ENCODE data around the gene PCDHGB2. TPM values are rescaled to one million over a fixed set of nuclear protein-coding genes. Genes with fewer than 3 reads are reported as not detected.
"Not testable (repeated sequence)": the region's sequence is repeated elsewhere in the genome, so short reads cannot be mapped to it uniquely, and the experiment has no call there.

The PCDHGB2 gene
- total RNA-seq, 2 experiments from 2014 or later: 0.08 to 0.10 TPM

DNA sequence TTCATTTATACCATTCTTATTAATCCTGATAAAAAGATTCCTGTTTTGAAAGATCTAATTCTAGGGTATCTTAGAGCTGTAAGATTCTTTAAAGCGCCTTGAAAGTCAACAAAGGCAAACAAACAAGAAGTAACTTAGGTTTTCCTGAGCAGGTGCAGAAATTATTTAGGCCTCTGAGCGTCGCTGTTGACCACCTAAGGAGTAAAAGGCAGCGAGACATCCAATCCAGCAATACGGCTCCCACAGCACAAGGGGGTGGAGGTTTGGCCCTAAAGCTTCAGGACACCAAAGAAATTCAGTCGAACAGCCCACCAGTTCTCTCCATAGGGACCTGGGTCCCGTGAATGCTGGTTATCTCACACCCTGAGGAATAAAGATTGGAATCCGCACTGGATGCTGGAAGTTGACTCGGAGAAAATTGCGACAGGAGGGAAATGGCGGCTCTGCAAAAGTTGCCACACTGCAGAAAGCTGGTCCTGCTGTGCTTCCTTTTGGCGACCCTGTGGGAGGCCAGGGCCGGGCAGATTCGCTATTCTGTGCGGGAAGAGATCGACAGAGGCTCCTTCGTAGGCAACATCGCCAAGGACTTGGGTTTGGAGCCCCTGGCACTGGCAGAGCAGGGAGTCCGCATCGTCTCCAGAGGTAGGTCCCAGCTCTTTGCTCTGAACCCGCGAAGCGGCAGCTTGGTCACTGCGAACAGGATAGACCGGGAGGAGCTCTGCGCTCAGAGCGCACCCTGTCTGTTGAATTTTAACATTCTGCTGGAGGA, 21.1 kb upstream of the PCDHGB2 start, which contains the start of gene PCDHGA2:
PCDHGA2 (plus strand) TSS at position 223 of the 769 bp plus-strand sequence.
- Mint-ChIP-seq H3K4me3 (no peak within 1 kb of the TSS), H3K27ac (no peak within 1 kb of the TSS), H3K27me3 (peaks cover 43% of the 10 kb centered on the region), H3K4me1 (no peaks in the 10 kb centered on the region), H3K9me3 (peaks cover 35% of the 10 kb centered on the region), H3K36me3 (ENCODE audit: low read depth) (peaks cover 7% of the 10 kb centered on the region)
- POLR2A ChIA-PET: no interaction called here
- CTCF ChIA-PET: interaction anchor here (0.7 to 2.9 kb wide), 5 partner anchors 8 to 82 kb away, joined by 3 to 17 read pairs (median 3); partner anchors contain the start of genes PCDHGA1, PCDHGA11, PCDHGB1 and TAF7
- no peak for DNase-seq

DNA sequence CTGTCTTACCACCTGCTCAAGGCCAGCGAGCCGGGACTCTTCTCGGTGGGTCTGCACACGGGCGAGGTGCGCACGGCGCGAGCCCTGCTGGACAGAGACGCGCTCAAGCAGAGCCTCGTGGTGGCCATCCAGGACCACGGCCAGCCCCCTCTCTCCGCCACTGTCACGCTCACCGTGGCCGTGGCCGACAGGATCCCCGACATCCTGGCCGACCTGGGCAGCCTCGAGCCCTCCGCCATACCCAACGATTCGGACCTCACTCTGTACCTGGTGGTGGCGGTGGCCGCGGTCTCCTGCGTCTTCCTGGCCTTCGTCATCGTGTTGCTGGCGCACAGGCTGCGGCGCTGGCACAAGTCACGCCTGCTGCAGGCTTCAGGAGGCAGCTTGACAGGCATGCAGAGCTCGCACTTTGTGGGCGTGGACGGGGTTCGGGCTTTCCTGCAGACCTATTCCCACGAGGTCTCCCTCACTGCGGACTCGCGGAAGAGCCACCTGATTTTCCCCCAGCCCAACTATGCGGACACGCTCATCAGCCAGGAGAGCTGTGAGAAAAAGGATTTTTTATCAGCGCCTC, 18.9 kb upstream of the PCDHGB2 start:
- H3K27ac Mint-ChIP-seq; H3K36me3 Mint-ChIP-seq (ENCODE audit: low read depth); POLR2A ChIA-PET; H3K4me3 Mint-ChIP-seq; H3K4me1 Mint-ChIP-seq; DNase-seq; CTCF ChIA-PET: not testable (repeated sequence)
- peaks cover 42% of the 10 kb centered on the region for H3K27me3 Mint-ChIP-seq
- peaks cover 35% of the 10 kb centered on the region for H3K9me3 Mint-ChIP-seq

- Mint-ChIP-seq H3K27me3 (peaks cover 34% of the 10 kb centered on the region), H3K4me1 (no peaks in the 10 kb centered on the region), H3K4me3 (no peak overlapping the region), H3K9me3 (peaks cover 35% of the 10 kb centered on the region), H3K27ac (no peak overlapping the region), H3K36me3 (ENCODE audit: low read depth) (peaks cover 7% of the 10 kb centered on the region)
- ChIA-PET CTCF (interaction anchor here (1.1 to 1.4 kb wide), 2 partner anchors 12 to 88 kb away, joined by 3 read pairs; partner anchors contain the start of genes PCDHGA12 and PCDHGA4), POLR2A (no interaction called here)
- DNase-seq: no peak
These were observed 17.0 kb upstream of the PCDHGB2 start for GRCh38 chr5:141342773-141343172.

DNA sequence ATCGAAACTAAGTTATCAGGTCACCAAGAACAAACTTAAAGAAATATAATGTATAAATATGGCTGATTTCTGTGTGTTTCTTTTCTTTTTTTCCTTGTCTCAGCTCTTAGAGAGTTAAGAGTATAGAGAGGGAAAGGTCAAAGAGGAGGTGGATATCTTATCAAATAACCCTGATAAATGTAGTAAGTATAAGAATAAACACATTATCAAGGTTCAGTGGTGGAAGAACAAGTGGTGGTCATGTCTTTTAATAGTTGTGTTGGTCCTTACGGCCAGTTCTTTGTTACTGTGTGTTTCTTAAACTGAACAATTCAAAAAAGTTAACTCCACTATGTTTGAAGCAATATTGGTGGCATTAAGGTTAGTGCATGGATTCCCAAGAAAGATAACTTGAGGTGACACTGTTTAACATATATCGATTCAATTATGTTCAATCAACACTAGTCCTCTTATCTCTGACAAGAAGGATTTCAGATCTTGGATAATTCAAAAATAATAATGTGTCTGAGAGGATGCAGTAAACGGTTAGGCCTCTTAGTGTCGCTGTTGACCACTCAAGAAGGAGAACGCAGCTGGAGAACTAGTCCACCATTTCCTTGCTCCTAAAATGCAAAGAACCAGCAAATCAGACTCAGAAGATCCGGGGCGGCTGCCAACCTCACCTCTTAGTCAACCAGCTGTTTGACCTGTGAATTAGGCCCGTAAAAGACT, 16.4 kb upstream of the PCDHGB2 start, which contains the start of gene PCDHGA3:
PCDHGA3 (plus strand) TSS at position 588 of the 711 bp plus-strand sequence. CDS start 205 bp downstream, outside the sequence.
- ChIA-PET POLR2A (no interaction called here), CTCF (interaction anchor here (0.7 to 2.4 kb wide), 8 partner anchors 12 to 519 kb away, joined by 3 to 7 read pairs (median 4); partner anchors contain the start of genes PCDHGA12, PCDHGA4, PCDHGB3 and PCDHGB6)
- Mint-ChIP-seq H3K36me3 (ENCODE audit: low read depth) (peaks cover 7% of the 10 kb centered on the region), H3K27me3 (peaks cover 28% of the 10 kb centered on the region), H3K4me3 (peak within 1 kb of the TSS; percentile 60), H3K4me1 (no peaks in the 10 kb centered on the region), H3K9me3 (peaks cover 29% of the 10 kb centered on the region), H3K27ac (no peak within 1 kb of the TSS)
- peak; percentile 28 for DNase-seq

- DNase-seq: no peak
These were observed 15.8 kb upstream of the PCDHGB2 start for GRCh38 chr5:141343953-141344463.

DNA sequence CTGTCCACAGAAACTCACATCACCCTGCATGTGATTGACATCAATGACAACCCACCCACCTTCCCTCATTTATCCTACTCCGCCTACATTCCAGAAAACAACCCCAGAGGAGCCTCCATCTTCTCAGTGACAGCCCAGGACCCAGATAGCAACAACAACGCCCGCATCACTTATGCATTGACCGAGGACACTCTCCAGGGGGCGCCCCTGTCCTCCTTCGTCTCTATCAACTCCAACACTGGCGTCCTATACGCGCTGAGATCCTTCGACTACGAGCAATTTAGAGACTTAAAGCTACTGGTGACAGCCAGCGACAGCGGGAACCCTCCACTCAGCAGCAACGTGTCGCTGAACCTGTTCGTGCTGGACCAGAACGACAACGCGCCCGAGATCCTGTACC, 14.5 kb upstream of the PCDHGB2 start:
- H3K4me1 Mint-ChIP-seq: no peaks in the 10 kb centered on the region
- no peak for DNase-seq
- POLR2A ChIA-PET: no interaction called here
- no peak overlapping the region for H3K4me3 Mint-ChIP-seq
- H3K27me3 Mint-ChIP-seq: peaks cover 23% of the 10 kb centered on the region
- peaks cover 22% of the 10 kb centered on the region for H3K9me3 Mint-ChIP-seq
- H3K27ac Mint-ChIP-seq: no peak overlapping the region
- CTCF ChIA-PET: interaction anchor here (2.4 kb wide), 1 partner anchor 10 kb away, joined by 7 read pairs; the partner anchor contains the start of gene PCDHGA4
- peaks cover 3% of the 10 kb centered on the region for H3K36me3 Mint-ChIP-seq (ENCODE audit: low read depth)

More at GRCh38 chr5:141343953-141344463, 15.8 kb upstream of the PCDHGB2 start:
- H3K27me3 Mint-ChIP-seq: peaks cover 24% of the 10 kb centered on the region
- peak overlapping the region; percentile 60 for H3K4me3 Mint-ChIP-seq
- peaks cover 26% of the 10 kb centered on the region for H3K9me3 Mint-ChIP-seq
- peaks cover 7% of the 10 kb centered on the region for H3K36me3 Mint-ChIP-seq (ENCODE audit: low read depth)
- H3K4me1 Mint-ChIP-seq: no peaks in the 10 kb centered on the region
- H3K27ac Mint-ChIP-seq: no peak overlapping the region
- CTCF ChIA-PET: interaction anchor here (0.7 to 2.4 kb wide), 7 partner anchors 12 to 520 kb away, joined by 3 to 7 read pairs (median 4); partner anchors contain the start of genes PCDHGA4, PCDHGB3 and PCDHGB6
- POLR2A ChIA-PET: no interaction called here

GRCh38 chr5:141346017-141346416, 13.8 kb upstream of the PCDHGB2 start:
- CTCF ChIA-PET; H3K36me3 Mint-ChIP-seq (ENCODE audit: low read depth); H3K4me3 Mint-ChIP-seq; H3K4me1 Mint-ChIP-seq; DNase-seq; H3K27ac Mint-ChIP-seq; POLR2A ChIA-PET: not testable (repeated sequence)
- peaks cover 29% of the 10 kb centered on the region for H3K27me3 Mint-ChIP-seq
- peaks cover 23% of the 10 kb centered on the region for H3K9me3 Mint-ChIP-seq

- ChIA-PET CTCF (interaction anchor here (0.6 to 2.3 kb wide), 8 partner anchors 10 to 1558 kb away, joined by 3 to 9 read pairs (median 3); partner anchors contain the start of genes PCDHGB2 and TAF7), POLR2A (no interaction called here)
- Mint-ChIP-seq H3K27me3 (peaks cover 24% of the 10 kb centered on the region), H3K4me1 (no peaks in the 10 kb centered on the region), H3K4me3 (no peak within 1 kb of the TSS), H3K9me3 (peaks cover 21% of the 10 kb centered on the region), H3K36me3 (ENCODE audit: low read depth) (peaks cover 3% of the 10 kb centered on the region), H3K27ac (no peak within 1 kb of the TSS)
- peak; percentile 40 for DNase-seq
These were observed 9.7 kb upstream of the PCDHGB2 start, which contains the start of gene PCDHGB1 for GRCh38 chr5:141349917-141350619. Gene PCDHGB1 (plus strand): TSS chr5:141350099. CDS start chr5:141350261, 162 bp downstream.

DNA sequence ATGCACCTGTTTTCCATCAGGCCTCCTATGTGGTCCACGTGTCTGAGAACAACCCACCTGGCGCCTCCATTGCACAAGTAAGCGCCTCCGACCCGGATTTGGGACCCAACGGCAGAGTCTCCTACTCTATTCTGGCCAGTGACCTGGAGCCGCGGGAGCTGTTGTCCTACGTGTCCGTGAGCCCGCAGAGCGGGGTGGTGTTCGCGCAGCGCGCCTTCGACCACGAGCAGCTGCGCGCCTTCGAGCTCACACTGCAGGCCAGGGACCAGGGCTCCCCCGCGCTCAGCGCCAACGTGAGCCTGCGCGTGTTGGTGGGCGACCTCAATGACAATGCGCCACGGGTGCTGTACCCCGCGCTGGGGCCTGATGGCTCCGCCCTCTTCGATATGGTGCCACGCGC, 8.2 kb upstream of the PCDHGB2 start:
- H3K36me3 Mint-ChIP-seq (ENCODE audit: low read depth): peaks cover 3% of the 10 kb centered on the region
- H3K4me3 Mint-ChIP-seq: no peak overlapping the region
- no peaks in the 10 kb centered on the region for H3K4me1 Mint-ChIP-seq
- H3K27me3 Mint-ChIP-seq: peaks cover 28% of the 10 kb centered on the region
- CTCF ChIA-PET: interaction anchor here (1.0 kb wide), 1 partner anchor 19 kb away, joined by 4 read pairs; no protein-coding TSS in a partner anchor
- no peak for DNase-seq
- H3K27ac Mint-ChIP-seq: no peak overlapping the region
- POLR2A ChIA-PET: no interaction called here
- H3K9me3 Mint-ChIP-seq: peaks cover 23% of the 10 kb centered on the region

DNA sequence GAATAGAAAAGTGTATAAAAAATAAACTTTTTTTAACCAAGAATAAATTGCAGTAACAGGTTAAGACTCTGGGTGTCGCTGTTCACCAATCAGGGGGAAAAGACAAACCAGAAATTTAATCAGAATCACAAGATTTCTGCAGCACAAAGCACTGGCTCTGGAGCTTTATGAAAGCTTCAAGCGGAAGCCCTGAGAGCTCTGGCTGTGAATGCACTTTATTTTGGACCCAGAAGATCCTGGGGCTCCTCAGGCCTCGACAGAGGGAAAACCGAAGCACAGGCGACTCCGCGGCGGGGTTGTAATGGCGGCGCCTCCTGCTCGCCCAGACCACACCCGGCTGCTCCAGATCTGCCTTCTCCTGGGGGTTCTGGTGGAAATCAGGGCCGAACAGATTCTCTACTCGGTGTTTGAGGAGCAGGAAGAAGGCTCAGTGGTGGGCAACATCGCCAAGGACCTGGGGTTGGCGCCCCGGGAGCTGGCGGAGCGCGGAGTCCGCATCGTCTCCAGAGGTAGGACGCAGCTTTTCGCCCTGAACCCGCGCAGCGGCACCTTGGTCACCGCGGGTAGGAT, 4.8 kb upstream of the PCDHGB2 start, which contains the start of gene PCDHGA4:
PCDHGA4 (plus strand) TSS at position 122 of the 570 bp plus-strand sequence; CDS start at position 209, 87 bp downstream.
- DNase-seq: no peak
- Mint-ChIP-seq H3K4me3 (no peak within 1 kb of the TSS), H3K4me1 (peaks cover 2% of the 10 kb centered on the region), H3K27ac (no peak within 1 kb of the TSS), H3K9me3 (peaks cover 28% of the 10 kb centered on the region), H3K27me3 (peaks cover 33% of the 10 kb centered on the region), H3K36me3 (ENCODE audit: low read depth) (peaks cover 3% of the 10 kb centered on the region)
- ChIA-PET POLR2A (no interaction called here), CTCF (interaction anchor here (1.0 to 2.4 kb wide), 5 partner anchors 9 to 152 kb away, joined by 3 to 7 read pairs (median 3); partner anchors contain the start of genes PCDHGA3, PCDHGA5 and PCDHGB7)

DNA sequence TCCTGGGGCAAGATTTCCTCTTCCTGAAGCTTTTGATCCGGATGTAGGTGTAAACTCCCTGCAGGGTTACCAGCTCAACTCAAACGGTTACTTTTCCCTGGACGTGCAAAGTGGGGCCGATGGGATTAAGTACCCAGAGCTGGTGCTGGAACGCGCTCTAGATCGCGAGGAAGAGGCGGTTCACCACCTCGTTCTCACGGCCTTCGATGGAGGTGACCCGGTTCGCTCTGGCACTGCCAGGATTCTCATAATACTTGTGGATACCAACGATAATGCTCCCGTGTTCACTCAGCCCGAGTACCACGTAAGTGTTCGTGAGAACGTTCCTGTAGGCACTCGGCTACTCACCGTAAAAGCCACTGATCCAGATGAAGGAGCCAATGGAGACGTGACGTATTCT, 4.2 kb upstream of the PCDHGB2 start:
- ChIA-PET POLR2A (no interaction called here), CTCF (interaction anchor here (0.6 to 2.4 kb wide), 7 partner anchors 8 to 151 kb away, joined by 3 to 7 read pairs (median 3); partner anchors contain the start of genes PCDHGA3, PCDHGA5 and PCDHGB7)
- DNase-seq: no peak
- H3K36me3 Mint-ChIP-seq (ENCODE audit: low read depth): peaks cover 3% of the 10 kb centered on the region
- H3K4me1 Mint-ChIP-seq: peaks cover 2% of the 10 kb centered on the region
- H3K9me3 Mint-ChIP-seq: peaks cover 28% of the 10 kb centered on the region
- no peak overlapping the region for H3K27ac Mint-ChIP-seq
- peaks cover 34% of the 10 kb centered on the region for H3K27me3 Mint-ChIP-seq
- H3K4me3 Mint-ChIP-seq: no peak overlapping the region

Measured in activated CD4-positive, alpha-beta T cell treated with anti-CD3 and anti-CD28 coated beads, Interleukin-2, amount 10 ng/mL, durations not matched to agents 7 days and 5 days (primary cell).